NCI-H2227 (cell line): Measurements from ENCODE around the gene TRMT44.
"Not testable (repeated sequence)": the region's sequence is repeated elsewhere in the genome, so short reads cannot be mapped to it uniquely, and the experiment has no call there.

Experiments used
- DNase-seq: peaks from one replicate; lab custom pipeline; 2025; ENCODE audit not compliant: unreplicated experiment; lab: John Stamatoyannopoulos, UW

Gene TRMT44

DNA sequence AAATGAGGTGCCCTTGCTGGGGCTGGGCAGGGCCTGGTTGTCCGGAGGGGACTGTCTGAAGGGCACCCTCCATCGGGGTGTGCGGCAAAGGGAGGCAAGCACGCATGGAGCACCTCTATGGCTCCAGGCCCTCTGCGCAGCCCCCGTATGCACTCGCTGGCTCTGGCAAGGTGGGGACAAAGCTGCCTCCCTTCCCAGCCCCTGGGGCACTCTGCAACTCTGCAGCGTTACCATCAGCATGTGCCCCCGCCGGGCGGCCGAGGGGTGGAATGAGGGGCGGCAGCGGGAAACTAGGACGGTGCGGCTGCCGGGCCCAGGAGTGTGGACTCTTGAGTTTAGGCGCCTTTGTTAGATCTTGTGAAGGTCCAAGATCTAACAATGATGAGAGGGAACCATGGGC, 26.4 kb downstream of the TRMT44 start:
- DNase-seq = no peak

DNA sequence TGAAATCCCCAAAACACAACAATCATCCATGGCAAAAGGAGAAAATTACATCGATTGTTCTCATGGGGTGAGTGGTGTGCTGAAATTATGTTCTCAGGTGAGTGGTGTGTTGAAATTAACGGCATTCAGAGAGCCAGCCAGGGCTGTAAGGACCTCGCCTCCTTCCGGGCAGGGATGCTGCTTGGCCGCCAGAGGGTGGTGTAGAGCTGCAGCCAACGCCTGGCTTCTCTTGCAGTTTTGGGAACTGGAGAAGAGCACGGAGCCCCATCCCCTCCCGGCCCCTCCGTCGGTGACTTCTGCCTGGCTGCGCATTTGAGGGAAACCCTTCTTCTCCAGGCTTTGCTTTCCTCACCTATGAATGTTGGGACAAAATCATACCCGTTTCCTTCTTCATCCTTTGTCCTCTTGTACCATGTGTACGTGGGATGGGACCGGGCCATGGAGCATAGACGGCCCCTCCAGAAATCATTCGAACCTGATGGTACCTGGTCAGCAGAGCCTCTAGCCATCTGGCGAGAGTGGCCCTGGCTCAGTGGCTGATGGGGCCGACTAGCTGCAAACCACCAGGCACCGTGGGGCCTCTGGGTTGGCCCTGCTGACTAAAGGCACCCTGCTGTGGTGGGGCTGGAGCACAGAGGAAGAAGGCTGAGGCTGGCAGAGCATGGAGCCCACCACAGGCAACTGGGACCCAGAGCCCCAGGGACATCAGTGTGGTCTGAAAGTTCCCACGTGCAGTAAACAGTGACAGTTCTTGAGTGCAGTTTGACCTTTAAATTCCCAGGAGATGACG, 28.4 kb downstream of the TRMT44 start:
- peak; percentile 40 for DNase-seq

DNA sequence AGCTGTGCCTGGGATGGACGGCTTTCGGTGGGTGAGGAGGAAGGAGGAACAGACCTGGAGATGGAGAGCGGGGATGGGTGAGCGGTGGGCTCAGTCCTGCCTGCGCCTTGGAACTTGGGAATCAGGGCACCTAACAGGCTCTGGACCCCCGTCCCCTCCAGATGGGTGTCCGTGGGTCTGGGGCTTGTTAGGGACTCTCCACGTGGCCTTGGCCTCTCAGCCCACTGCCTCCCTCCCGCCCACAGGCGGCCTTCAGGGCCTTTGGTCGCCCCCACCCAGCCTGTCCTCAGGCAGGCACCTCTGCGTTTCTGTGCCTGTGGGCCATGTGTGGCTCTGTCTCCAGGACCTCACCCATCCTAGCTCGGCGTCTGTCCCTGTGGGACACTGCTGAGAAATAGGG, 29.0 kb downstream of the TRMT44 start:
- no peak for DNase-seq

DNA sequence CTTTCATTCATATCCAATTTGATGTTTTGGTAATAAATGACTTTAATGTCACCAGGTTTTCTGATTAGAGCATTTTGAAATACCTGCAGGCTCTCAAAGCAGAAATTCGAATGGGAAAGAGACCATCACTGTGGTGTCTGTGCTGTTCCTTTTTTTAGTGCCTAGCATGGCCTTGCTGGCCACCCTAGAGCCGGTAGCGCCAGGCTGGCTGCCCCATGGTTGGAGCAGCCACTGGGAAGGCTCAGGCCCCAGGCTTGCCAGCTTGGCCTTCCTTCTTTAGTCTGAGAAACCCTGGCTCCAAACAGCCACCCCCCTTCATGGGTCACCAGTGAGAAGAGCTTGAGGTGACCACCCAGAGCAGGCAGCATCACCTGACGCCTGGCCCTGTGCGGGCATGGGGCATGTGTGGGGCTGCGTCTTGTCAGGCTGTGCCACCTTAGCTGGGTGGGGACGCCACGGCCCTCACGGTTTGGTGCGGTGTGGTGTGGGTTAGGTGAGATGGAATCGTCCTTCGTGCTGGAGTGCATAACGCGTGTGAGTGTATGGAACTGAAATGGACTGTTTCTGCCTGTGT, 30.0 kb downstream of the TRMT44 start:
- DNase-seq = no peak

- DNase-seq = no peak
These were observed 30.8 kb downstream of the TRMT44 start for GRCh38 chr4:8471211-8471875.

DNA sequence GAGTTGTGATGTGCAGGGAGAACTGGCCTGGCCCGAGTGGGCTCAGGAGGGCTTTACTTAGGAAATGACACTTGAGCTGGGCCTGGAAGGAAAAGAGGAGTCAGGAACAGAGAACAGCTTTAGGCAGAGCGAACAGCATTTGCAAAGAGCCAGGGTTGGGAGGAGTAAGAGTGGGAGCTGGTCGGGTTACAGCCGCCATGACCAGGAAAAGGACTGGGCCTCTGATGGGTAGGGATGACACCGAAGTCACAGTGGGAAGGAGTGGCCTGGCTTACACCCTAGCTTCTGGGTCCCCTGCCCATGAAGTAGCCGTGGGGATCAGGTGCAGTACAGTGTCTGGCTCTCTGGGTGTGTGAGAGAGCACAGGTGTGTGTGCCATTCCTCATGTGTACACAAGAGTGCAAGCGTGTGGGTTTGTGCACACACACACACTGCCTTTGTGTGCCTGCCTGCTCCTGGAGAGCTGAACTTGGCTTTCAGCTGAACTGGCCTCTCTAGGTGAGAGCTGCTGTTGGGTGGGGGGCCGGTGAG, 31.6 kb downstream of the TRMT44 start:
- no peak for DNase-seq

GRCh38 chr4:8472689-8473197, 32.2 kb downstream of the TRMT44 start:
- no peak for DNase-seq

GRCh38 chr4:8473198-8473919, 32.8 kb downstream of the TRMT44 start:
- no peak for DNase-seq

GRCh38 chr4:8473920-8474590, 33.5 kb downstream of the TRMT44 start:
- no peak for DNase-seq

DNA sequence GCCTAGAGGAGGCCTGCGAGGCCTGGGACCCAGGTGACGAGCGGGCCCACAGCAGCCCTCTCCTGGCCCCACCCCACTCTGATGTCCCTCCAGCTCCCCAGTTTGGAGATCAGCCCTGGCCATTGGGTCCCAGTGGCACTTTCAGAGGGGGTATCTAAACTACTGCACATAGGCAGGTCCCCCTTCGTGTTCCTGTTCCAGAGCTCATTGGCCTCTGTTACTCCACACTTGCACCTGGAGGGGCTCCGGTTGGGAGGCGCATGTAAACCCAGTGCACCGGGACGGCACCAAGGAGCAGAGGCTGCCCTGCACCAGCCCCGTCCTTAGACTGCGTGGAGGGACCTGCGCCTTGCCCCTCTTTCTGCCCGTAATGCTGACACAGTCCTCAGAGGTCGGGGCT, 34.3 kb downstream of the TRMT44 start:
- DNase-seq = no peak

- no peak for DNase-seq
These were observed 35.4 kb downstream of the TRMT44 start for GRCh38 chr4:8475751-8476575.

DNA sequence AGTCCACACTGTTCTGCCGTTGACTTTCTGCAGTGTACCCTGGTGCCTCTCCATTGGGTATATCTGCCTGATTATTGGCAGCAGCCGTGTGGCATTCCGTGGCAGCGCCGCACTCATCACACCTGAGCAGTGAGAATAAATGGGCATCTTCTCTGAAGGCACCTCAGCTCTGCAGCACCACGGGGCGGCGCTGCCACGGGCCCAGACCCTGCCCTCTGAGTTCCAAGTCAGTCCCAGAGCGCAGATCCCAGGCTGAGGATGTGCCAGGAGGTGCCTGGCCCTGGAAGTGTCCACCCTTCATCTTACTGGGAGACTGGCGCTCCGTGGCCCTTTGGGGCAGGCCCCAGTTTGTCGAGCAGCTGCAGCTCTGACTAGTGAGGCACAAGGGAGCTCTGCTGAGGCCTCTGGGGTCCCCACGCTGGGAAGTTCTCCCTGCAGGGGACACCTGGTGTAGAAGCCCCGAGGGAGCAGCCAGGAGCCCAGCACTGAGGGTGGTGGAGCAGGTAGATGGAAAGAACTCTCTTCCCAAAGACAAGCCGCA, 36.6 kb downstream of the TRMT44 start:
- DNase-seq = no peak

DNA sequence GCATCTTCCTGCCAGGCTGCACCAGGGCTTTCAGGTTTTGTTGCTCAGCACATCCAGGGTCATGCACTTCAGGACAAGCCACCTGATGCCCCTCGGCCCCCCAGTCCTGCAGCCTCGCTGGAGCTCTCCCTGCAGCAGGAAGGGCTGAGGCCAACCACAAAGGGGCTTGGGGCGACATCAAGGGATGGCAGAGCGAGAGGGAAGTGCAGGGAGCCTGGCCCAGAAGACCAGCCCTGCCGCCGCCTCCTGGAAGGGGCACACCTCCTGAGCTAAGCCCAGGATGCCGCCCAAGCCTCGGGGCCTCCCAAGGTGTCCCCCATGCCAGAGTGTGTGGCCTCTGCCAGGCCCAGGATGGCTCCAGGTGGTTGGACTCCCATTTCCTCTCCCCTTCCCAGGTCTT, 37.1 kb downstream of the TRMT44 start:
- DNase-seq = no peak

- DNase-seq = no peak
These were observed 37.8 kb downstream of the TRMT44 start for GRCh38 chr4:8478371-8478770.

DNA sequence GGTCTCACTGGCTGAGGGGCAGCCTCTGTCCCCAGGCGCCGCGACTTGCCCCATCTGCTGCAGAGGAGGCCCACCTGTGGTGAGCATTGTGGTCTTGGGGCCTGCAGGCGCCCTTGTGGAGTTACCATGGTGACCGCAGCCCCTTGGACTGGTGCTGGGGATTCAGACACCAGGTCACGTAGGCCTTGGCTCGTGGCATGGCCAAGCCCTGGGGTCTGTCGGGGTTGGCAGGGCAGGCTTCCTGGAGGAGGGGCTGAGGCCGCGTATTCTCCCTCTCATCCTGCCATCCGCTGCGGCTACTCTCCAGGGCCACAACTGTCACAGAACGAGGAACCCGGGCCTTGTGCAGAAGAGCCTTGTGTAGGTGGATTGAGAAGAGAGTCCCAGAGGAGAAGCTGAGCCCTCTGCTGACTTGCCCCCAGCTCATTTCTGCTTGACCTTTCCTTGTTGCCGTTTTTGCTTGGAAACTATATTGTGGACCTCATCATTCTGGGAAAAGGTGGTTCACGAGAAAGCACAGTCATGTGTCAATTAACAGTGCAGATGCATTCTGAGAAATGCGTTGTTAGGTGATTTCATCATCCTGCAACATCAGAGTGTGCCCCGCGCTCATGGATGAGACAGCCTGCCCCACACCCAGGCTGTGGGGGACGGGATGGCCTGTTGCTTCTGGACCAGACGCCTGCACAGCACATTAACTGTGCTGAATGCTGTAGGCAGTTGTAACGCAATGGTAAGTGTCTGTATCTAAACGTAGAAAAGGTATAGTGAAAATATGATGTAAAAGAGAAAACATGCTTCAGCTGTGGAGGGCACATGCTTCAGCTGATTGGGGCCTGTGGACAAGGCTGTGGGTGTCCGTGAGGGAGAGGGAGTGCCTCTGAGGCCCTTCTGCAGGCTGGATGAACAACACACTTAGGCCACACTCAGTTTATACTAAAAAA, 38.5 kb downstream of the TRMT44 start:
- no peak for DNase-seq

DNA sequence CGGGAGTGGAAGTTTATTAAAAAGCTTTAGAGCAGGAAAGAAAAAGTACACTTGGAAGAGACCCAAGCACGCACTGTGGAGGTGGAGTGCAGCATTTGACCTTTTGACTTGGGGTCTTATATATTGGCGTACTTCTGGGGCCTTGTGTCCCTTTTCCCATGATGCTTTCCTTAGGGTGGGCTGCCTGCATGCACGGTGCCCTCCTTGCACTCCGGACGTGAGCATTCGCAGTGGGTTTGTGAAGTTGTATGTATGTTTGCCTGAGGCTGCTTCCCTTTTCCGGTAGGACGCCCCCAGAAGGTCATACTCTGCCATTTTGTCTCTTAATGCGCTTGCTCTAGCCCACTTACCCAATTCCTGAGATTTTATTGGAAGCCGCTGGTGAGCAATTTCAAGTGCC, 39.6 kb downstream of the TRMT44 start:
- DNase-seq = no peak

DNA sequence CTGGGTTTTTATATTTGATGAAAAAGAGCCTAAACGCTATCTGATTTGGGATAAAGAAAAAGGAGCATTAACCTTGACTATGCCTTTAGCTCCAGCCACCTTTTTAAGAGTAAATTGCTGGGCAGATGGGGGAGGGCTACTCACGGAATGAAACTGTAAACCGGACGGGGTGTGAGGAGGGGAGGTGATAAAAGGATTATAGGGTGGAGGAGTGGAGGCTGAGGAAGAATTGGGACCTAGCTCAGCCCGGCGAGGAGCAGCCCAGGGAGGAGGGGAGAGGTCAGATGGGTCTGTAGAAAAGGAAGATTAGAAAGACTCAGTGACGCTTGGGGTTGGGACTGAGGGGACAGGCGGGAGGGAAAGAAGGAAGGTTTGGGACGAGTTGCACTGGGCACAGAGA, 46.1 kb downstream of the TRMT44 start:
- not testable (repeated sequence) for DNase-seq

DNA sequence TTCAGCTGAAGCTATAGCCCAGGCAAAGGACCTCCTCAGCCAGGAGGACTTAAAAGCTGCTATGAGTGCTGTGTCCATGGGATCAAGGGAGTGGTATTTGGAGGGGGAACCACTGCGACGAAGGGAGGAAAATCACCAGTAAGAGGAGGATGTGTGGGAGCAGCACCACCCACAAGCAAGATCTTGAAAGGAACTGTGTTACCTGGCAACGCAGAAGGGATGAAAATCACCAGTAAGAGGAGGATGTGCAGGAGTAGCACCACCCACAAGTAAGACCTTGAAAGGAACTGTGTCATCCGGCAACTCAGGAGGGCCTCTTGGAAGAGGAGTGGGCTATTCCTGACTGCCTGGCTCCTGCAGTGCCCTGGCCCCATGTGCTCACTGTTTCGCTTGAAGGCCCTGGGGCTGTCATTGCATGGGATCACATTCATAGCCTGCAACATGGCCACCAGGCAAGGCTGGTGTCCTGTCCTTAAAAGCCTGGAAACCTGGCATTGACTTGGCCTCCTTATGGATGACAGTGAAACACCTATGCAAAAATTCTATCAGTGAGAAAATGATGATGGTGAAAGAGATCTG, 48.3 kb downstream of the TRMT44 start:
- DNase-seq = no peak
